Measurements from ENCODE around the gene PSD2.

PSD2 gene

GRCh38 chr5:139882316-139882715 is 86.7 kb downstream of the PSD2 start:
- DNase-seq, result no peak

GRCh38 chr5:139882961-139883539 is 87.4 kb downstream of the PSD2 start:
- DNase-seq, result no peak

- no peak for DNase-seq
Measured at GRCh38 chr5:139884144-139884543, 88.5 kb downstream of the PSD2 start.

- no peak for DNase-seq
Measured at GRCh38 chr5:139884734-139885133, 89.1 kb downstream of the PSD2 start.

GRCh38 chr5:139885172-139885856 is 89.7 kb downstream of the PSD2 start:
- DNase-seq, result no peak

GRCh38 chr5:139885857-139886208 is 90.2 kb downstream of the PSD2 start:
- DNase-seq, result no peak

- no peak for DNase-seq
Measured at GRCh38 chr5:139886213-139886612, 90.6 kb downstream of the PSD2 start.

GRCh38 chr5:139888370-139888769 is 92.8 kb downstream of the PSD2 start:
- DNase-seq, result no peak

DNA sequence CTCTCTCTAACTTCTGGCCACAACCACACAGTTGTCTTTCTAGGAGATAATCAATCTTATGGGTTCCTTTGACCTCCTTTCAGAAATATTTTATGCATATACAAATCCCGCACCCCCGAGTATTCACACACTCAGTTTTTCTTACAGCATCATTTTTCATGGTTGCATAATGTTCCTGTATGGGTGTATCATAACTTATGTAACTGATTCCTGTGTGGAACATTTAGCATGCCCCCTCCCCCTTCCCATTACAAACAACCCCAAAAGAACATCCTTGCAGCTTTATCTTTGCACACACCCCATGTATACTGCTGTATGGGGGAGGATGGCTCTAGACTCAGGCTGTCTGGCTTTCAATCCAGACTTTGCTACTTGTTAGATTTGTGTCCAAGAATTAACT is 93.8 kb downstream of the PSD2 start:
- DNase-seq, result no peak

DNA sequence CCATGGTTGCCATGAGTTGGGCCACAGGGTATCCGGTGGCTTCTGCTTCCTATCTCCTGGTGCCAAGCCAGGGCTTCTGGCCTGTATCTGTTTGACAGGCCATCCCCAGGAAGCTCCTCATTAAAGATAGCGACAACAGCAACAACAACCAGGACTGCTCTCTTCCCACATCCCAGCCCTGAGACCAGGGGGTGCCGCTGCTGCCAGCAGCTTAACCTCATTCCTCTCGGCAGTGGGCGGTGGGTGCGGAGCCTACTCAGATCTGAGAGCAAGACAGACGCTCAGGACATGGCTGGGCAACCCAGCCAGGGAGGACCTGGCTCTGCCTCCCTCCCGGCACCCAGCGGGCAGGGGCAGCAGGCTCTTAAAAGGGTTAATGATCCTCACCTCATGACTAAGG is 98.3 kb downstream of the PSD2 start:
- no peak for DNase-seq

All from suppressor macrophage treated with lipopolysaccharide for 4 hours (primary cell).